Raji (cell line): ENCODE data around the gene EFCAB12.
A peak's percentile ranks its signal among the peaks of the same experiment; 100 is the strongest.

Experiments
- POLR2A ChIP-seq: IDR thresholded peaks from 2 replicates; pipeline ENCODE4 v1.6.1; 2011; ENCODE audit warnings: low read depth, low read length, control low read depth; ENCODE audit not compliant: insufficient read depth

Gene EFCAB12

DNA sequence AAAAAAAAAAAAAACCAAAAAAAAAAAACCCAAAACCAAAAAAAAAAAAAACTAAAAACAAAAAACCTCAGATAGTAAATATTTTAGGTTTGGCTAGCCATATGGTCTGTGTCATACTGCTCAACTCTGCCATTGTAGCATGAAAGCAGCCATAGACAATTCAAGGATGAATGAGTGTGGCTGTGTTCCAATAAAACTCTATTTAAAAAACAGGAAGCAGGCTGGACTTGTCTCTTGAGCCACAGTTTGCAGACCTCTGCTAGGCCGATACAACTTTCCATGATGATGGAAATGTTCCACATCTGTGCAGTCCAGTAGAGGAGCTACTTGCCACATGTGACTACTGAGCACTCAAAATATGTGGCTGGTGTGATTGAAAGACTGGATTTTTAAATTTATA lies 11.1 kb downstream of the EFCAB12 start:
- TF ChIP-seq POLR2A = no peak

DNA sequence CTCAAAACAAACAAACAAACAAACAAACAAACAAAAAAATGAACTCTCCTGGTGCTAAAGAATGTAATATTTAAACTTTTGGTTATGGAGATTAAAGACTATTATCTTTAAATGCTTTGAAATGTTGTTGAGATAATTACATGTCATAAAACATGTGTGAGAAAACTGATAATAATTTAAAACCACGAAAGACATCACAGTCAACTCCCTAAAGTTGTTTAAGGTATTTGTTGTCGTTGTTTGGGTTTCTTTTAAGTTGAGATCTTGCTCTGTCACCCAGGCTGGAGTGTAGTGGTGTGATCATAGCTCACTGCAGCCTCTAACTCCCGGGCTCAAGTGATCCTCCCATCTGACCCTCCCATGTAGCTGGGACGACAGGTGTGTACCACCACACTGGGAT lies 12.0 kb downstream of the EFCAB12 start:
- TF ChIP-seq POLR2A = no peak

DNA sequence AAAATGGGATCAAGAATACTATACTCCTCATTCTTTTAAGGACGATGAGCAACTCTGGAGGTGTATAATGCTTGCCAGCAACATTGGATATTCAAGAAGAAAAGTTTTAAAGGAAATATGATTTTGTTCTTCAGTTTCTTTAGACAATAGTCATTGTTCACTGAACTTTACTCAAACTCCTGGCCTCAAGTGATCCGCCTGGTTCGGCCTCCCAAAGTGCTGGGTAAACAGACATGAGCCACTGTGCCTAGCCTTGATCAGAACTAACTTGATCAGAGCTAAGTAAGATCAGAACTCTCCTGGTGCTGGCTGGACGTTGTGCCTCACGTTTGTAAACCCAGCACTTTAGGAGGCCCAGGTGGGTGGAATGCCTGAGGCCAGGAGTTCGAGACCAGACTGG lies 12.6 kb downstream of the EFCAB12 start:
- no peak for TF ChIP-seq POLR2A

DNA sequence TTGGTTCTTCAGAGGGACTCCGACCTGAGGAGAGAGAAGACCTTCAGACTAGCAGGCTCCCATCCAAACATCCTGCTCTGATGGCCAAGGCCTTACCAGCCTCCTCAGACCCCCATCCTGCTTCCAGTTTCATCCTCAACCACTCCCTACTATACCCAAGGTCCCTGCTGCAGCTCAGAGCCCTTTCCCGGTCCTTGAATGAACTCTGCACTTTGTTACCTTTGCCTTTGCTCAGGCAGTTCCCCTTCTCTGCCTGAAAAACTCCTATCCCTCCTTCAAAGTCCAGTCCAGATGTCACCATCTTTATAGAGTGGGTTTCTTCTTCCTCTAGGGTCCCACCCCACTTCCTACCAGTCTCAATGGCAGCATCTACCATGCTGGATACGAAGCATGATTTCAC lies 13.1 kb downstream of the EFCAB12 start:
- no peak for TF ChIP-seq POLR2A

DNA sequence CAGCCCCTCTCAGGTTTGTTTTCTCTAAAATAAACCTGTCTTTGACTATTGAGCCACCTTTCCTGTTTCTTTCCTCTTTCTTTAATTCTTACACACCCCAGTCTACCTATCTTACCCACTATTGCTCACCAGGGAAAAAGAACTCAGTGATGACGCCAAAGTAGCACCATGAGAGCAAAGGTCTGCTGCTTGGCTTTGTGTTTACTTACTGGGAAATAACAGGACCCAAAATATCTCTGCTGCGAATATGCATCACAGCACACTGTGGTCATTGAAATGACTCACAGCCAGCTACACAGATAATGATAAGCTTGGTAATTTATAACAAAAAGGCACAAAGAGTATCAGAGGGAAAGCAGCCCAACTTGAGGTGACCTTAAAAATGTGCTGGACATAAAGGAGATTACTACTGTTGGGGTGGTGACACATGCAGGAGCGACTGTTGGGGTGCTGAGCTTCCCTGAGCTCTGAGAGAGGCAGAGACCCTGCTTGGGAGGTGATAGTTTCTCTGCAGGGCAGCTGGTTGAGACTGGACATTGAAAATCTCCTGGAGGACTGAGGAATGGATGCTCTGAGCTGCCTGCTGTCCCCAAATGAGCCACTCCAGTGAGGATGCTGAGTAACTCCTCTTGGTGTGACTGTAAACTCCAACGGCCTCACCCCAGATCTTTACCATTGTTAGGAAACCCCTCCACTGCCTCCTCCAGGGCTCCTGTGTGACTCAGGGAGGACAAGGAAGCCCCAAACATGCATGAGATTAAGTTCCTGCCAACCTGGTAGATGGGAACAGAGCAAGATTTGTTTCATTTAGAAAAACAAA lies 14.5 kb downstream of the EFCAB12 start:
- no peak for TF ChIP-seq POLR2A

DNA sequence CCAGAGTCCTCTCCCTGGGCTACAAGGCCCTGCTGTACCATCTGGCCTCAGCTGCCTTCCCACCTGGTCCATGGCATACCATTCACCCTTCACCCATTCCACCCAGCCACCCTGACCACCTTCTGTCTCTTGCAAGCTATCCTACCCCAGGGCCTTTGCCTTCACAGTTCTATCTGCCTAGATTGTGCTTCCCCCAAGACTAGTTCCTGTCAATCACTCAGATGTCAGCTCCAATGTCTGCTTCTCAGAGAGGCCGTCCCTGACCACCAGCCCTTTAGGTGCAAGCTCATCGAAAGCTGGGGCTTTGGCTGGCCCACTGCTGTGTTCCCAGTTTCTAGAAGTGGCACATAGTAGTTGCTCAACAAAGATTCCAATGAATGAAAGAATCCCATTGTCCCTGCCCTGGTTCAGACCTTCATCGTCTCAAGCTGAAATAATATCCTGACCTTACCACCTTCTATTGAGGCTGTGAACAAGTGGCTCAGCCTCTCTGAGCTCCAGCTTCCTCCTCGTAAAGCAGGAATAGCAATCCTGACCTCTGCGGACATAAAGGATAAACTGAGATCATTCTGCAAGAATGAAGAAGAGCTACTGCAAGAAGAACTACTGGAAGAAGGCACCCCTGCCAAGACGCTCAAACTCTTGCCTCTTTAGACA lies 15.8 kb downstream of the EFCAB12 start:
- TF ChIP-seq POLR2A = no peak

DNA sequence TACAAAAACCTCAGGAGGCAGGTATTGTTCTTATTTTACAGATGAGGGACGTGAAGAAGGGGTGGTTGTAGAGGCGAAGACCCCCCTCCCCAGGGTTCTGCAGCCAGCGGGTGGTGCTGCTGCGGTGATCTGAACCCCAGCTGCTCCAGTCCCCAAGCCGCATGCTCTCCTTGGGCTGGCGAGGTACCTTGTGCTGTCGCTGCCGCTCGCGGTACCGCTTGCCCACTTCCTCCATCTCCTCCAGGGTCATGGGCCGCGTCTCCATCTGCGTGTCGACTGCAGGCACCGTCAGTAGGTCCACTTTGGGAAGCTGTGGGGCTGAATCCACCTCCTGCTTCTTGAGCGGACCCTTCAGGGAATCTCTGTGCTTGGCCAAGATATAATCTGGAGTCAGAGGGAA lies 17.5 kb downstream of the EFCAB12 start:
- TF ChIP-seq POLR2A = no peak

DNA sequence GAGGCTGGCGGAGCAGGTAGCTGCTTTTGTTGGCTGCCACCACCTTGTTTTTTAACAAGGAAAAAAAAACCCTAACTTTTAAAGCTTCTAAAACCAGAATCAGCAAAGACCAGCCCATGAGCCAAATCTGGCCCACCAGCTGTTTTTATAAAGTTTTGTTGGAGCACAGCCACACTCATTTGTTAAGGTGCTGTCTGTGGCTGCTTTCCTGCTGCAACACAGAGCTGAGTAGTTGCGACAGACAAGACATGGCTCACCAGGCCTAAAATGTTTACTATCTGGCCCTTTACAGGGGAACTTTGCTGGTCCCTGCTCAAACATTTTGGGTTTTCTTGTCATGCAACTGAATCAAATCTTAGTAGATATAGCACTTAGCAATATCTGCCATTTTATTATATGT lies 18.9 kb downstream of the EFCAB12 start:
- no peak for TF ChIP-seq POLR2A

DNA sequence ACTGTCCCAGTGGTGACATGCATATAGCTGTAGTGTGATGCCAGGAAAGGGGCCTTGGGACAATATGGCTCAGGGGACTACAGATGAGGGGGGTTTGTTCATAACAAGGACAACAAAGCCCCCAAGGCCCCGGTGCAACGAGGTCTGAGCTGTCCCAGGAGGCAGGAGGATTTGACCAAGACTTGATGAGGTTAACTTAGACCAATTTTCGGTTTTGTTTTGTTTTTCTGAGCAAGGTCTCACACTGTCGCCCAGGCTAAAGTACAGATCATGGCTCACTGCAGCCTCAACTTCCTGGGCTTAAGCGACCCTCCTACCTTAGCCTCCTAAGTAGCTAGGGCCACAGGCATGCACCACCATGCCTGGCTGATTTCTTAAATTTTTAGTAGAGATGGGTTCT lies 23.8 kb downstream of the EFCAB12 start:
- no peak for TF ChIP-seq POLR2A

DNA sequence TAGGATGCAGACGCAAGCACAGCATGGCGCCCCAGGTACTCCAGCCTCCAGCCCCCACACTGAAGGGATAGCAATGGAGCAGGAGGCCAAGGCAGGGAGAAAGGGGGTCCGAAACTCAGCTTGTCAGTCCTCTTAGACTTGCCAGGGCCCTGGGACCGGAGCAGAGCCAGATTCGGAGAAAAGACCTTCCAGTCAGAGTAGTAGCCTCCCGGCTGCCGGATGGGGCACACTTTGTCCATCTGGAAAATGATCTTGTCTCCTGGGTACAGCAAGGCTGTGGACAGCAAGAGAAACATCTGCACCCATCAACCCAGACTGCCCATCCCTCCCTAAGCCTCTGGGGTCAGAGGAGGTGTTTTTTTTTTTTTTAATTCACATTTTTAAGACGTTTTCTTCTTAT lies 24.3 kb downstream of the EFCAB12 start:
- TF ChIP-seq POLR2A = no peak

DNA sequence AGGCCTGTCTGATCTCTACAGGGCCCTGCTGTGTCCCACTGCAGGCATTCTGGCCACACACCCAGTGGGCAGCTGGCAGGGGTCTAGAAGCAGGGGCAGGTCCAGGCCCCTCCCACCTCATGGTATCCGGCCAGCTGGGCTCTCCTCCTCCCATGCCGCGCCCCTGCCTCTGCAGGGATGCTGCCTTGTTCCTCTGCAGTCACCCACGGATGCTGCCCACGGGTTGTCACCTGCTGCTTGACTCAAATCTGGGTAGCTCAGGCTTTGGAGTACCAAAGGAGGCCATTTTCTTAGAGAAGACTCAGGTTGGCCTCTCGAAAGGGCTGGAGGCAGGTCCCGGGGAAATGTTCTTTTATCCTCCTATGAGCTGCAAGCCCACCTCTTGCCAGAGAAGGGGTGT lies 25.0 kb downstream of the EFCAB12 start:
- TF ChIP-seq POLR2A = no peak

DNA sequence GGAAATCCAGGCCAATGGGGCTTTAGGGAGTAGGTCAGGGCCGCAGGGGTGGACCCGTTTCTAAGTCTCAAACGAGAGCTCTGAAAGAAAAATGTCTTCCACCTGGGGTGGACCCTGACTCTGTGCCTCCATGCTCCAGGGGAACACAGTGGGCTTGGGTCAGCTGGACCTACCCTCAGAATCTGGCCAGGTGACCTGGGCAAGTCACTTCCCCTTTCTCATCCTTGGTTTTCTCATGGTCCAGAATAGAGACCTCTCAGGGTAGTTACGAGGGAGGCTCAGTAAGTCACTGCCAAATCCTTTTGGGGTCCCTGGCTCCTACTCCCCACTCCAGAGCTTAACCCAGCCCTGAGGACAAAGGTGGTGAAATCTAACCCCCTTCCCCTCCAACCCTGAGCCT lies 25.8 kb downstream of the EFCAB12 start:
- TF ChIP-seq POLR2A = no peak

DNA sequence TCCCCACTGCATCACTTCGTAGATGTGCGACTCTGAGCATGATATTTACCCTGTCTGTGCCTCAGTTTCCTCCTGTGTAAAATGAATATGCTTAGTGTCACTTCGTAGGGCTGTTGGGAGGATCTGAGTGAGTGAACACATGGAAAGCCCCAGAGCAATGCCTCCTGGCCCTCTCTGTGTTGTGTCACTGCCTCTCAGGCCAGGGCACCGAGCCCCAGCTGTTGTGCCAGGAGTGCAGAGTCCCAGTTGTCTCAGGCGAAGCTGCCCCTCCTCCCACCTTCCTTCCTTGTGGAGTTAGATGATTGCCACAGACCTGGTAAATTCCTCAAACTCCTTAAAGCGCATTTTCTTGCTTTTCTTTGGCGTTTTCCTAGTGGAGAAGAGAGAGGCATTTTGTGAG lies 26.2 kb downstream of the EFCAB12 start:
- no peak for TF ChIP-seq POLR2A

DNA sequence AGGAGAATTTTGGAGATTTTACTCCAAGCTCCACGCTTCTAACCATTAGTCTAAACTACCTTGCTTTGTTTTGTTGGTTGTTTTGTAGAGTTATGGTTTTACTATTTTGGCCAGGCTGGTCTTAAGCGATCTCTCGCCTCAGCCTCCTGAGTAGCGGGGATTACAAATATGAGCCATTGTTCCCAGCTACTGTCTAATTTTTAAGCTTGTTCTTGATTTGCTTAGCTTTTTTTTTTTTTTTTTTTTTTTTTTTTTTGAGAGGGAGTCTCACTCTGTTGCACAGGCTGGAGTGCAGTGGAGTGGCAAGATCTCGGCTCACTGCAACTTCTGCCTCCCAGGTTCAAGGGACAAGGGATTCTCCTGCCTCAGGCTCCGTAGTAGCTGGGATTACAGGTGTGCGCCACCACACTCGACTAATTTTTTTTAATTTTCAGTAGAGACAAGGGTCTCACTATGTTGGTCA lies 28.5 kb downstream of the EFCAB12 start:
- peak; percentile 35; the same call in 1 of the 2 replicates for TF ChIP-seq POLR2A

DNA sequence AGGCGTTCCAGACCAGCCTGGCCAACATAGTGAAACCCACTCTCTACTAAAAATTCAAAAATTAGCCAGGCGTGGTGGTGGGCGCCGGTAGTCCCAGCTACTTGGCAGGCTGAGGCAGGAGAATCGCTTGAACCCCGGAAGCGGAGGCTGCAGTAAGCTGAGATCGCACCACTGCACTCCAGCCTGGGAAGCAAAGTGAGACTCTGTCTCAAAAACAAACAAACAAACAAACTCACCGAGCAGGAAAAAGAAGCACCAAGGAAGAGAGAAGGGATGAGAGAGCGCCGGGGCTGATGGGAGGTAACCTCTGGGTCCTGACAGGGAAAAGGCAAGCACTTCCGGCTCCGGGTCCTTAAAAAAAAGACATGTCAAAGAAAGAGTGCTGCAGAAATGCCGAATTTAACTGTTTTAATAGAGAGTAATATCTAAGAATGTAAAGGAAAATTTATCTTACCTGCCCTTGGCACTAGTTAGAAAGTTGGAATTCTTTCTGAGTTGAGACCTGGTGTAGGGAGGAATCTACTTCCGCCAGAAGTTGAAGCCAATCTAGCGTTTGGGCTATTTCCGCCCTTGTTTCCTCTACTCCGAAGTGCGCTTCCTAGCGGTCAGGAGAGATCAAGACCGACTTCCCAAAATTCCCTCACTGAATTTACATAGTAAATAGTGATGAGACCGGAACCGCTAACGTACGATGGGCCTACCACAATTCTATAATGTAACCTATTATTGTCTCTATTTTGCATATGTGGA lies 29.1 kb downstream of the EFCAB12 start:
- TF ChIP-seq POLR2A = peak; percentile 64

DNA sequence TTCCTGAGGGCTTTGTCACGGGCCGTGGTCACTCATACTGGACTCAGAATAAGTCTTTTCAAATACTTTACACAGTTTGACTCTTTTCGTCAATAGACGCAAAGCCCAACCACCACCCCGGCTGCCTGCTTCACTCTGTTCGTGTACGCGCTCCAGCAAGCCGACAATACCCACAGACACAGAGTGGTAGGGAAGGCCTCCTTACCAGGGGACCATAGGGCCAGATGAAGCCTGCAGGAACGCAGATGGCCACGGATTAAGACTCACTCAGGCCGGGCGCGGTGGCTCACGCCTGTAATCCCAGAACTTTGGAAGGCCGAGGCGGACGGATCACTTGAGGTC lies 29.7 kb downstream of the EFCAB12 start:
- TF ChIP-seq POLR2A = no peak
